Uterus (tissue), 4 donors: ENCODE results near the gene REPS1. TPM values are rescaled to one million over a fixed set of nuclear protein-coding genes. Genes with fewer than 3 reads are reported as not detected.

Experiments used
- DNase-seq, 2 donors: peaks; one replicate each; pipeline ENCODE4 v3.0.0-alpha.2; 2019 to 2020
- H3K27ac ChIP-seq, 2 donors: fragments of 200-600 bp; sonication (generic); 1 replicate in 1 of 2; 2 replicates in 1 of 2; pipeline ENCODE4 v1.5.1; 2016 to 2018
- H3K27me3 ChIP-seq, 2 donors: fragments of 200-600 bp; sonication (generic); one replicate each; pipeline ENCODE4 v1.5.1; 2018 to 2019; ENCODE audit warnings: control low read depth in 1 of 2
- H3K36me3 ChIP-seq, 2 donors: fragments of 200-600 bp; sonication (generic); one replicate each; pipeline ENCODE4 v1.5.1; 2019; ENCODE audit warnings: control low read depth in 1 of 2
- H3K4me1 ChIP-seq, 2 donors: fragments of 200-600 bp; sonication (generic); one replicate each; pipeline ENCODE4 v1.5.1; 2018 to 2019; ENCODE audit warnings: control low read depth in 1 of 2
- H3K4me3 ChIP-seq, 2 donors: fragments of 200-600 bp; sonication (generic); 1 replicate in 1 of 2; 2 replicates in 1 of 2; pipeline ENCODE4 v1.5.1; 2018 to 2019; ENCODE audit warnings: mild to moderate bottlenecking in 1 of 2
- H3K9me3 ChIP-seq, 2 donors: fragments of 200-600 bp; sonication (generic); one replicate each; pipeline ENCODE4 v1.5.1; 2019; ENCODE audit warnings: control low read depth in 1 of 2
- POLR2A ChIP-seq, 2 donors: fragments of 450-650 bp; IDR thresholded peaks; one replicate each; pipeline ENCODE4 v1.6.1; 2016; ENCODE audit warnings: antibody characterized with exemption in 2 of 2, mild to moderate bottlenecking in 1 of 2, moderate library complexity in 1 of 2
- intact Hi-C: fragments of 100-400 bp; cut with DNase I; formaldehyde crosslinking; loops from one replicate; pipeline ENCODE4 v1.15.1; 2023; ENCODE audit warnings: low total_unique reads
- total RNA-seq, 4 donors: library from RNA; depleted of rRNA in 3 of 4; stranded (reverse); fragments of >200 nt in 3 of 4; gene quantifications; one replicate each; pipeline versions ENCODE4 v1.1.0 to v1.2.4, GENCODE V29; 2014 to 2023
- TF ChIP-seq, protein P1 (sequence below), 4 experiments: fragments of 200-600 bp in 2 of 4; fragments of 450-650 bp in 2 of 4; sonication (generic) in 2 of 4; IDR thresholded peaks; one replicate each; pipeline ENCODE4 v1.5.1; 2016 to 2019; ENCODE audit warnings: antibody characterized with exemption in 4 of 4, mild to moderate bottlenecking in 2 of 4, moderate library complexity in 1 of 4
- donor health status: DM: yes; HTN: yes; CAD: no.

Gene REPS1
- total RNA-seq, 4 donors from 2014 or later, result 36.5 to 266 (median 70.7) TPM

DNA sequence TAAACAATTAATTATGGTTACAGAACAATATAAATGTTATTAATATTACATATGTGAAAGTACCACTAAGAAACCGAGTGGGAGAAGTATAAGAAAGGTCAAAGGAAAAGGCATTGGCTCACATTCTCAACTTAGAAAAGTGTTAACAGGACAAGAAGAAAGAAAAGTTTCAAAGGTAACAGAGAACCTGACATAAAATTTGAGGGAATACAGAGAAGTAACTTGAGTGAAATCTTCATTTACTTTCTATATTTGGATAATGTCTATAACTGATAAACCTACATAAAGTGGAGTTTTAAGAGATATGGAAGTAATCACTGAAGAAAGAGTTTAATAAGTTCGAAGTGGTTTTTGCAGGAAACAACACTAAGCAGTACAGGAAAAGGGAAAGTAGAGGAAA, 30.1 kb downstream of the REPS1 start:
- Histone ChIP-seq H3K36me3 (no peaks in the 10 kb centered on the region), H3K27me3 (no peaks in the 10 kb centered on the region), H3K27ac (peak overlapping the region in 1 of 2 donors; percentile 24), H3K9me3 (no peaks in the 10 kb centered on the region), H3K4me1 (no peaks in the 10 kb centered on the region), H3K4me3 (no peak overlapping the region)
- intact Hi-C loops, result no loop called here
- no peak for TF ChIP-seq POLR2A (IDR thresholded peaks at IDR 0.05)
- TF ChIP-seq, protein P1, sequence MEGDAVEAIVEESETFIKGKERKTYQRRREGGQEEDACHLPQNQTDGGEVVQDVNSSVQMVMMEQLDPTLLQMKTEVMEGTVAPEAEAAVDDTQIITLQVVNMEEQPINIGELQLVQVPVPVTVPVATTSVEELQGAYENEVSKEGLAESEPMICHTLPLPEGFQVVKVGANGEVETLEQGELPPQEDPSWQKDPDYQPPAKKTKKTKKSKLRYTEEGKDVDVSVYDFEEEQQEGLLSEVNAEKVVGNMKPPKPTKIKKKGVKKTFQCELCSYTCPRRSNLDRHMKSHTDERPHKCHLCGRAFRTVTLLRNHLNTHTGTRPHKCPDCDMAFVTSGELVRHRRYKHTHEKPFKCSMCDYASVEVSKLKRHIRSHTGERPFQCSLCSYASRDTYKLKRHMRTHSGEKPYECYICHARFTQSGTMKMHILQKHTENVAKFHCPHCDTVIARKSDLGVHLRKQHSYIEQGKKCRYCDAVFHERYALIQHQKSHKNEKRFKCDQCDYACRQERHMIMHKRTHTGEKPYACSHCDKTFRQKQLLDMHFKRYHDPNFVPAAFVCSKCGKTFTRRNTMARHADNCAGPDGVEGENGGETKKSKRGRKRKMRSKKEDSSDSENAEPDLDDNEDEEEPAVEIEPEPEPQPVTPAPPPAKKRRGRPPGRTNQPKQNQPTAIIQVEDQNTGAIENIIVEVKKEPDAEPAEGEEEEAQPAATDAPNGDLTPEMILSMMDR (IDR thresholded peaks at IDR 0.05), result no peak
- no peak for DNase-seq

DNA sequence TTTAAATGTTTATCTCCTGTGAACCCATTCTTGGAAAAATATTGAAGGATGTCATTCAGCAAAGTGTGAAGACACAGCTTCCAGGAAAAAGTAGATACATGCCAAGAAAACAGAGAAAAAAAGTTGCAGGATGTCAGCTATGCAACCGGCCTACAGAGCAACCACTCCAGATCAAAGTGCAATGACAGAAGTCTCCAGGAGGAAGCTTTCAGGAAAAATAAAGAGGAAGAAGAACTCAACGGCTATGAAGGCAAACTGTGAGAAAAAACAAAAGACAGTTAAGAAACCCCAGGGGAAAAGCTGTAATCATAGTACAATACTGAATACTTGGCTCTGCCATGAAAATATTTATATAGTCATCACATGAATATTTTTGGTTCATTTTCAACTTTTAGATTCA, 30.6 kb downstream of the REPS1 start:
- Histone ChIP-seq H3K9me3 (no peaks in the 10 kb centered on the region), H3K4me3 (no peak overlapping the region), H3K27ac (peak overlapping the region in 1 of 2 donors; percentile 24), H3K27me3 (no peaks in the 10 kb centered on the region), H3K4me1 (no peaks in the 10 kb centered on the region), H3K36me3 (no peaks in the 10 kb centered on the region)
- no peak for DNase-seq
- intact Hi-C loops, result no loop called here
- TF ChIP-seq POLR2A (IDR thresholded peaks at IDR 0.05), result no peak
- TF ChIP-seq, protein P1 (IDR thresholded peaks at IDR 0.05), result no peak

DNA sequence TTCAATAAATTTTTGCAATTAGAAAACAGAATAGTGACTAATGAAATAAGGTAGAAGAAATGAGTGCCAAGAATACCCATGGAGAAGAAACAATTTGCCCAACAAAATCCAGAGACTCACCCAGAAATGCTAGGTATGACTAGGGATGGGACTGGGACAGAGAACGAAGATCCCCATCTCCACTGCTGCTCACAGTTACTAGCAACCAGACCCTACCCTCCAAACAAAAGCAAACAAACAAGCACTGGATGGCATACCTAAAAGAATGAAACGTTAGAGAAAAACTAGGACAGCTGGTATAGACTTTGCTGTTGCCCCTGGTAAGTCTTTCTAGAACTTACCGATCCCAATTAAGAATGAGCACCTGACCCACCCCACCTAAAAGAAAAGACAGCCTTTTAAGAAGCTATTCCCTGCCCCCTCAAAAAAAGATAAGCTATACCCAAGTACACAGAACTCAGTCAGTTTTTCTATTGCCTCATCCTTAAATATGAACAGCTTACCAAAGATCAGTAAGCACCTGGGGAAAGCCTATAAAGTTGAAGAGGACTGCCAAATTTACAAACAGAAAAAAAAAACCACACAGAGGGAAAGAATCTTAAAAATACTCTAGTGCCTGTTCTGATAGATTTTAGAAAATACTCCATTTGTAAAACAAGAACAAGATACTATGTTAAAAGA, 31.7 kb downstream of the REPS1 start:
- intact Hi-C loops, result no loop called here
- no peak overlapping the region for H3K27ac ChIP-seq
- H3K4me3 ChIP-seq, result no peak overlapping the region
- no peaks in the 10 kb centered on the region for H3K4me1 ChIP-seq
- no peaks in the 10 kb centered on the region for H3K9me3 ChIP-seq
- no peak for DNase-seq
- H3K27me3 ChIP-seq, result no peaks in the 10 kb centered on the region
- no peak for TF ChIP-seq POLR2A (IDR thresholded peaks at IDR 0.05)
- TF ChIP-seq, protein P1 (IDR thresholded peaks at IDR 0.05), result no peak
- no peaks in the 10 kb centered on the region for H3K36me3 ChIP-seq

DNA sequence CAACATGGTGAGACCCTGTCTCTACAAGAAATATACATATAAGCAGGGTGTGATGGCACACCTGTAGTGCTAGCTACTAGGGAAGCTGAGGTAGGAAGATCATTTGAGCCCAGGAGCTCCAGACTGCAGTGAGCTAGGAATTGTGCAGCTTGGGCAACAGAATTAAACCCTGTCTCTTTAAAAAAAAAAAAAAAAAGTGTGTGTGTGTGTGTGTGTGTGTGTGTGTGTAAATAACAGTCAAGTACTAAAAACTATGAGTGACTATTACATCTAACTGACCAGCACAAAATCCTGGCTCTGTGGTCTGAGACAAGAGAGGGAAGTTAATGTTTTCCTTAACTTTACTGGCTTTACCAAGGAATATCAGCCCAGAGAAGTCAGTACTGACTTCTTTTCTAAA, 32.8 kb downstream of the REPS1 start:
- H3K36me3 ChIP-seq, result no peaks in the 10 kb centered on the region
- TF ChIP-seq POLR2A (IDR thresholded peaks at IDR 0.05), result no peak
- TF ChIP-seq, protein P1 (IDR thresholded peaks at IDR 0.05), result no peak

DNA sequence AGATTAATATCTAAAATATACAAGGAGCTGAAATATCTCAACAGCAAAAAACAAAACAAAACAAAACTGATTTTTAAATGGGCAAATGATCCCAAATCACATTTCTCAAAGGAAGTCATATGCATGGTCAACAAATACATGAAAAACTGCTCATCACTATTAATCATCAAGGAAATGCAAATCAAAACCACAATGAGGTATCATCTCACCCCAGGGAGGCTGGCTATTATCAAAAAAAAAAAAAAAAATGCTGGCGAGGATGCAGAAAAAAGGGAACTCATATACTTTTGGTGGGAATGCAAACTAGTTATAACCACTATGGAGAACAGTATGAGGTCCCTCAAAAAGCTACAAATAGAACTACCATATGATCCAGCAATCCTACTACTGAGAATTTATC, 34.6 kb downstream of the REPS1 start:
- H3K4me1 ChIP-seq, result peaks cover 0 to 4% of the 10 kb centered on the region in 2 donors
- no peaks in the 10 kb centered on the region for H3K27me3 ChIP-seq
- intact Hi-C loops, result no loop called here

More for the DNA sequence above, 32.8 kb downstream of the REPS1 start:
- Histone ChIP-seq H3K27ac (no peak overlapping the region), H3K9me3 (no peaks in the 10 kb centered on the region), H3K4me1 (no peaks in the 10 kb centered on the region), H3K4me3 (no peak overlapping the region), H3K27me3 (no peaks in the 10 kb centered on the region)
- DNase-seq, result no peak
- intact Hi-C loops, result no loop called here

More for the DNA sequence above, 34.6 kb downstream of the REPS1 start:
- Histone ChIP-seq H3K36me3 (no peaks in the 10 kb centered on the region), H3K9me3 (no peaks in the 10 kb centered on the region), H3K4me3 (no peak overlapping the region), H3K27ac (no peak overlapping the region)
- DNase-seq, result no peak
- no peak for TF ChIP-seq POLR2A (IDR thresholded peaks at IDR 0.05)
- TF ChIP-seq, protein P1 (IDR thresholded peaks at IDR 0.05), result no peak
